GM19023 (cell line): Measurements from ENCODE around the gene RAPGEF1.
"Not testable (repeated sequence)": the region's sequence is repeated elsewhere in the genome, so short reads cannot be mapped to it uniquely, and the experiment has no call there.

Experiments used
- ATAC-seq: cut with Tn5 transposase; IDR thresholded peaks from one replicate; pipeline ENCODE4 v1.9.1; 2021; ENCODE audit warnings: mild to moderate bottlenecking, moderate library complexity; ENCODE audit not compliant: unreplicated experiment

Gene RAPGEF1

DNA sequence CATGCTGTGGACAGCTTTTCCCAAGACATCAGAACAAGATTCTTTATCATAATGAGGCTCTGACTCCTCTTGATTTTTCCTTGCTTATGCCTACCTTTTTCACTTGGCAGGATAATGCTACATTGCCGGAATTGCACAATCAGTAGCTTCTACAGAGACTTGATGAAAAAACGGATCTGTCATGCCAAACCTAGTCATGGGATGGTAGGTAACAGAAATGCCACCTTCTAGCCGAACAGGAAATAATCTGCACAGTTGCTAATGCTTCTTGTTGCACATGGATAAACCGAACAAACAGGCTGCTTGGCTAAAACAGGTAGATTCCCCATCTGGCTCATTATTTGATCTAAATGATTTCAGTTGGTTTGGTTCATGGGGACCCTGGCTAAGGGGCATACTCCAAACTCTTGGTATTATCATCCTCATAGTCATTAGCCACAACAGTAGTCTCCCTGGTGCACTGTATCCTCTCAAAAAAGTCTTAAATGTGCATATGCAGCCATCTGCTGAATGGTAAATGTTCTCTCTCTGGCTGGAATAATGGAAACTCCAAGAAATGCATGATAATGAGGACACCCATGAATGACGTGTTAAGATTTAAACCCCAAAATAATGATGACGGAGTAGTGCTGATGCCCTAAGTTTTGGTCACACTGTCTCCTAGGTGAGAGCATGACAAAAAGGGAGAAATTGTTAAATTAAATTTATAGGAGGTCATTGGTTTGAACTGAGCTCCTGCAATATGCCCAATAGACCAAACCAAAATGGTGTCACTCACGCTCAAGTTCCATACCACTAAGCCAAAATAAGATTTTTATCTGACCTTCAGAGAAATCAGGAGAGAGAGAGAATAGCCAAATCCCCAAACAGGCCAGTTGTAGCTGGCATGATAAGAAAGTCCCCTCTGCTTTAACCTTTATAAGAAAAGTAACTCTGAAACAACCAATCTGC is 47.0 kb downstream of the RAPGEF1 start:
- no peak for ATAC-seq

DNA sequence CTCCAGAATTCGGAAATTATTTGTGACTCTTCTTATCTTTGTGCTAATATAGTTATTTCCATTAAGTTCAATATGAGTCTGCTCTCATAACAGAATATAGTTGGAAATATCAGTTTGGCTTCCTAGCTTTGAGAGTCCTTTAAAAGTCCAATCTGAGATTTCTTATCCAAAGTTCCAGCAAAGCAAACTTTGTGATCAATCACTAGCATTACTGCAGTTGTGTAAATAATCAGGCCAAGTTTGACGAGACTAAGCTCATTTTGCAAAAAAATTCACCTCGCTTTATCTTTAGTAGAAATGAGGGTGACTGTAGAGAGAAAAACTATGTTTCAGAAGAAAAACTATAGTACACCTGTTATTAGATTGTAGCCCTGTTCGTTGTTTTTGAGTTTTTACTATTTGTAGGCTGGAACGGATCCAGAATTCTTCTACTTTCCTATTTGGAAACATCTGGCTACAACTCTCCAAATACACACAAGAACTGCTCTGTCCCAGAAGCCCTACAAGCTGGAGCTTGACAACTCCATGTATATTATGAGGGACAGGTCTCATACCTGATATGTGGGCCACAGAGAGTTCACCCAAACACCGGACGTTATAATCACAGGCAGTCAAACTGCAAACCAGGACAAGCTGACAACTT is 47.8 kb downstream of the RAPGEF1 start:
- ATAC-seq: no peak

DNA sequence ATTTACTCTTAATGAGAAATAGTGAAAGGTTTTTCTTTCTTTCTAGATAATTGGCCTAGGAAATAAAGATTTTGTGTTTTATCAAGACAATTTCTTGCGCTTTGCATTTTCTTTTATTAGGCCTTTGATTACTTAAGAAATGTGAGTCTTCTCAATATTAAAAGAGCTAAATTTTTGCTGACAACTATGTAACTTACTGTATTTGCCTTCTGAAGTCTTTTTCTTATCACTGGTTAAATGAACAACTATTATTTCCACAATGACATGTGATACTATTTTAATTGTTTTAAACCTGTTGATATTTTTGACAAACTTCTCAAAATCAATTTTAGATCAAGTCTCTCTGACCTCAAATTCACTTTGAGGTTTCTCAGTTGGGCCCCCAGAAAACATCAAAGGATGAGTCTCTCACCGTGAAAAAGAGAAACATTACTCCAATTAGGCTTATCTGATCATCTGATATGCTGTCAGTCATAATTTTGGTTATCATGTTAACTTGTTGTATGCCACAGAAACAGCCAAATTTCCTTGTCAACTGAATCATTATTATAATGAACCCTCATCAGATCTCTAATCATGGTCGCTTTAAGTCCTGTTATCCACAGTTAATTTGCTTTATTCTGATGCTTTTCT is 48.8 kb downstream of the RAPGEF1 start:
- ATAC-seq: no peak

DNA sequence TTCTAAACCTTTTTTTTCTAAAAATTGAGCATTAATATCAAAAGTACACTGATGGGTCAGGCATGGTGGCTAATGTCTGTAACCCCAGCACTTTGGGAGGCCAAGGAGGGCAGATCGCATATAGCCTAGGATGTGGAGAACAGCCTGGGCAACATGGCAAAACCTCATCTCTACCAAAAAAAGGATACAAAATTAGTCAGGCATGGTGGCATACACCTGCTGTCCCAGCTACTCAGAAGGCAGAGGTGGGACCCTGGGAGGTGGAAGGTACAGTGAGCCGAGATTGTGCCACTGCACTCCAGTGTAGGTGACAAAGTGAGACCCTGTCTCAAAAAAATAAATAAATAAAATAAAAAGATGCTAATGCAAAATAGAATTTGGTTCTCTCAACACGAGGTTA is 49.4 kb downstream of the RAPGEF1 start:
- ATAC-seq: no peak

DNA sequence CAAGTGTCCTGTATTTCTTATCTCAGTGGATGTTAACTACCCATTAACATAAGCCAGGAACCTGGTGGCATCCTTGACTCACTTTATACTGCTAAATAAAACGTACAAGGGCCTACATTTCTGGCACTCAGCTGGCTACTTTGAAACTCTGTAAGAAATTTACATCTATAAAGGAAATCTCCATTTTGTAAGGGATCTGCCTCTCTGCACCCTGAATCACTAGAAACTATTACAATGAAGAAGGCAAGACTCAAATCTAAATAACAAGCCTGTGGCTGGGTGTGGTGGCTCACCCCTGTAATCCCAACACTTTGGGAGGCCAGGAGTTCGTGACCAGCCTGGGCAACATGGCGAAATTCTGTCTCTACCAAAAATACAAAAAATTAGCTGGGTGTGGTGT is 51.5 kb downstream of the RAPGEF1 start:
- ATAC-seq: no peak

DNA sequence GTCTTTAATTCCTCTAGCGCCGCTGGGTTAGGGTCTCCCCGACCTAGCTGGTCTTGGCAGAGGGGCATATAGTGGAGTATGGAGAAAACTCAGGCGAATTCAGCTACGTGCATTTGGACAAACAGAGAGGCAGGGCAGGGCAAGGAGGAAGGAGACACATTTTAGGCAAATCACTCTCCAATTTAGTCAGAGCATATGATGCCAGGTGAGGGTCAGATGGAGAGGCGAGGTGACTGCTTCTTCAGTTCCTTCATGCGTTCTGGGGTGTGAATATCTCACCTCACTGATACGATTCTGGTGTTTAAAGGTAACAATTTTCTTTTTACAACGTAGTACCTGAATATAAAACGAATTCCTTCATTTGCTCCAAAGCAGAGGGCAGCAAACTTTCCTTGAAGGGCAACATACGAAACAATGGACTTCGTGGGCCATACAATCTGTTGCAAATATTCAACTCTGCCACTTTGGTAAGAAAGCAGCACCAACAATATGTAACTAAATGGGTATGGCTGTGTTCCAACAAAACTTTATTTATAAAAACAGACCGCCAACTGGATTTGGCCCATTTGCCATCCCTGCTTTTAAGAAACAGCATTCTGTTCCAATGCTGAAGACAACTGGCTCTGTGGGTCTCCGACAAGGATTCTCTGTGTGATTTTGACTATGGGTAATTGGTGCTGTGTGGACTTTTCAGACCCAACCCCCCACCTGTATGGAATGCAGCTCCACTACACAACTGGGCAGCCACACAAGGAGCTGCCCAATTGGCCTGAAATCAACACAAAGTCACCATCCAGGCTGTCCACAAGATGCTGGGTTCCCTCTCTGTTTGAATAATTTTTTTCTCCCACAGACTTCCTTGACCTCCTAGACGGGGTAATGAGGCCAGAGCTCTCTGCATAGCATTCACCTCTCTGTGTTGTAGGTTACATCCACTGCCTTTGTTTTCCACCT is 53.8 kb downstream of the RAPGEF1 start:
- no peak for ATAC-seq

DNA sequence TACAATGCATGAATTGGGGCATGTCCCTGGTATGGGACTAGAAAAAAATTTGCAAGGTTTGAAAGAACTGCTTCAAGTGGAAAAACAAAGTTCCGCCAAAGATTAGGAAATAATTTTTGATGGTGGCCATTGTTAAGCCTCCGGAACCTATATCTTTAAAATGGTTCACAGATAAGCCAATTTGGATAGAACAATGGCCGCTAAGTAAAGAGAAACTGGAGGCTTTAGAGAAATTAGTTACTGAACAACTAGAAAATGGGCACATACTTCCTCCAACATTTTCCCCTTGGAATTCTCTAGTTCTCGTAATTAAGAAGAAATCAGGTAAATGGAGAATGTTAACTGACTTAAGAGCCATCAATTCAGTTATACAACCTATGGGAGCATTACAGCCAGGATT is 56.8 kb downstream of the RAPGEF1 start:
- ATAC-seq: not testable (repeated sequence)

DNA sequence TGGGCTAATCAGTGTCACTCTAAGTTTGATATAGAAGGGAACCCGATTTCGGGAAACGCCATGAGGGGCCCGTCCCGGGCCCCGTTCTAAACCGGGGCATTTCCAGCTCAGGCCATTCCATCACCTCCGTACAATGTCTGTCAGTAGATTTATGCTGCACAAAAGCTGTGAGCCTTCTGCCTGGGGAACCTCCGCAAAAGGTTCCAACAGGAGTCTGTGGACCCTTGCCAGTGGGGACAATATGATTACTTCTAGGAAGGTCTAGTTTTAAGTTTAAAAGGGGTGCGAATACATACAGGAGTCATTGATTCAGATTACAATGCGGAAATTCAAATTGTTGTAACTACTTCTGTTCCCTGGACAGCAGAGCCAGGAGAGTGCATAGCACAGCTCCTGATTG is 57.6 kb downstream of the RAPGEF1 start:
- ATAC-seq: no peak

DNA sequence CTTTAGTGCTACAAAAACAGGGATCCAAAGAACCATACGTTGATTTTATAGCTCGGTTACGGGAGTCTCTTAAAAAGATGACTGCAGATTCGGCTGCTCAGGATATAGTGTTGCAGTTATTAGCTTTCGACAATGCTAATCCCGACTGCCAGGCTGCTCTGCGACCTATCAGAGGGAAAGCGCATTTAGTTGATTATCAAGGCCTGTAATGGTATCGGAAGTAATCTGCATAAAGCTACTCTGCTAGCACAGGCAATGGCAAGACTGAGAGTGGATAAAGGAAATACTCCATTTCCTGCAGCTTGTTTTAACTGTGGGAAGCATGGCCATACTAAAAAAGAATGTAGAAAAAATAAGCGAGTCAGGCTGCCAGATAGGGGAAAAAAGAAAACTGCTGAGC is 58.0 kb downstream of the RAPGEF1 start:
- ATAC-seq: not testable (repeated sequence)

DNA sequence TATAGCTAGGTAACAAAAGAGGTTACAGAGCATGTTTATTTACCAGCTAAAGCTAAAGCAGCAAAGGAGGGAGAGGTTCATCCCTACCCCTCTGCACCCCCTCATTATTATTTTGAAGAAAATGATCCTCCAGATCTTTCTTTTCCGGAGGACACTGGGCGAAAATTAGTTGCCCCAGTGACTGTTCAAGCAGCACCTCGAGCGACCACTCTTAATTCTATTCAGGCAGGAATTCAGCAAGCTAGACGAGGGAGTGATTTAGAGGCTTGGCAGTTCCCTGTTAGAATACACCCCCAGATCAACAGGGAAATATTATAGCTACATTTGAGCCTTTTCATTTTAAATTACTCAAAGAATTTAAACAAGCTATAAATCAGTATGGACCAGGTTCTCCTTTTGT is 58.8 kb downstream of the RAPGEF1 start:
- ATAC-seq: not testable (repeated sequence)

DNA sequence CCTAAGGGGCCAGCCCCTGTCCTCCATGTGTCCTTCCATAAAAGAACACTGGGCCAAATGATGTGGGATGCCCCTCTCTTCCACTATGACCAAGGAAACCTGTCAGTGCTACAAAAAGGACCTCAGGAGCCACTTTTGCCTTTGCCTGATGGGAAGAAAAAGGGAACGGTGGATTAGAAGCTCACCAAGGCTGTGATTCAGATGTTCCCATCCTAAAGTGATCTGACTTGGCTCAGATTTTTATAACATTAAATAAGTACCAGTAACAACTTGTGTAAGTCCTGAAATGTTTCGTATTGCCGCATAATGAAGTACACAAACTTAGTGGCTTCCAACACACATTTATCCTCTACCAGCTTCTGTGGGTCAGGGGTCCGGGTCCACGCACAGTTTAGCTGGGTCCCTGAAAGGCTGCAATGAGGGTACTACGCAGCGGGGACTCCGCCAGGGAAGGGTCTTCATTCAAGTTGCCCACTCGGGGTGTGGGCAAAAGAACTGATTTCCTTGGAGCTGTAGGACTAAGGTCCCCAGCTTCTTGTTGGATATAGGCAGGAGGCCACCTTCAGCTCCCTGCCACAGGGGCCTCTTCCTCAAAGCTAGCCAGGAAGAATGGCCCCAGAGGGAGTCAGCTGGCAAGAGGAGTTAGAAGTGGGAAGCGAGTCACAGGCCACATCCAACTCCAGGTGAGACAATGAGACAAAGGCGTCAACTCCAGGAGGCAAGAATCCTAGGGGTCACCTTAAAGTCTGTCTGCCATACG is 60.4 kb downstream of the RAPGEF1 start:
- no peak for ATAC-seq

DNA sequence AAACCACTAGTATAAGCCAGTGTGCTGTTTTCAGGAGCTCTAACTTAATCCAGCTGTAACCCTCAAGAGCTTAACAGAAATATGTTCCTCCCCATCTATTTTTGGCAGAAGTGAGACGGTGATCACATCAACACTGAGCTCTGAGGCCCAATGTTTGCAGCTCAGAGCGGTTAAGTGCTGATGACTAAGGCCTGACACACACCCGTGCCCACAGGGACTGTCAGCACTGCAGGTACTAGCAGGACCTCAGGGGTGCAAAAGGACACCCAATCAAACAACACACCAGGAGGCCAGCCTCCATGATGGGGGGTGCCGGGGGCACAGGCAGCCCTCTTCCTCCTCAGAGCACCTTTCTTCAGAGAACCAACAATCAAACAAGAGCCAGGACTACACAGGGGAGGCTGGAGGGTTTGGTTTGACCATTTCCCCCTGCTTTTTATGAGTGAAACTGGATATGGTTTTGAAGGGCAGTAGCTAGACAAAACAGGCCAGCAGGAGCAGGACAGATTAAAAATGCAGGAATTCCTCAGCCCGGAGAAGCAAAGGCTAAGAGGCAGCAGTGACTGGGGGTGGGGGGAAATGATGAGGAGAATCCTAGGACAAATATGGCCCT is 61.3 kb downstream of the RAPGEF1 start:
- ATAC-seq: peak; percentile 67

DNA sequence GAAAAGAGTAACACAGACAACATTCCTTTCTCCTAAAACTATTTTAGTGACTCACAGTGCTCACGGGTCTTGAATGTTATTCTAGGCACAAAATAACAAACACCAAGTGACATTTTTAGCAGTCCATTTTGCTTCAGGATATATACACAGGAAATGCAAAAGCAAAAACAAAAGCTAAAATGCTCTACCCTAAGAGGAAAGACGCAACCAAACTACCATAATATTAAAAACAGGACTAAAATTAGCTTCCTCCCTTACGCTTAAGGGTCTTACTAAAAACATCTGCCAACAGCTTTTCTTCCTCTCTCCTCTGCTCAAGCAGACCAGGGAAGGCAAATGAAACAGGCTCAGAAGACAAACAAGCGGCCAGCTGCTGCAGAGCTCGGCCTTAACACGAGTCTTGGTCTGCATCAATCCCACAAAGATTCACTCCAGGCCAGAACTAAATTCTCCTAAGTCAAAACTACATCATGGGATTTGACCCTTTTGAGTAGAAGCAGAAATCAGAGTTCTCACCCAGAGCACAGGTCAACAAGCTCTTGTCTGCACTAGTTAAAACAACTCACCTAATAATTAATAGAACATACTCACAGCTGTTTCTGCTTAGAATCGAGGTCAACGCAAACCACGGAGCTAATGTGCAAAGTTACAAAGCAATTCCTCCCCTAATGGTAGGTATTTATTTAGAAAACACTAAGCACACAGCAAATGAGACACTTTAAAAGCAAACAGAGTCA is 62.3 kb downstream of the RAPGEF1 start:
- ATAC-seq: no peak

DNA sequence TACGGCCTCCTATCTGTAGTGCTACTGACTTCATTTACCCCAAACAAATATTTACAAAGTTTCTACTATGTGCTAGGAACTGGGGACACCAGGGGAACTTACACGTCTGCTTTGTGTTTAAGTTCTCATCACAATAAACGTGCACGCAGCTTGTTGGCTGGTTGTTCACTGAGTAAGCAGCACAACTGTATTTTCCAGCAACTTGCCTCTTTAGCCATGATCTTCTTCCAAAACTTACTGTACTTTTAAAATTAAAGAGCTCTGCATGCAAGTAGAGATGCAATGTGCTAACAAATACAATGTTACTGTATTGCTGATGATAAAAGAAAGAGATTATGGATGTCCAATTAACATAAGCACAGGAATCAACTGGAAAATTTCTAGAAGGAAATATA is 62.8 kb downstream of the RAPGEF1 start:
- ATAC-seq: no peak

DNA sequence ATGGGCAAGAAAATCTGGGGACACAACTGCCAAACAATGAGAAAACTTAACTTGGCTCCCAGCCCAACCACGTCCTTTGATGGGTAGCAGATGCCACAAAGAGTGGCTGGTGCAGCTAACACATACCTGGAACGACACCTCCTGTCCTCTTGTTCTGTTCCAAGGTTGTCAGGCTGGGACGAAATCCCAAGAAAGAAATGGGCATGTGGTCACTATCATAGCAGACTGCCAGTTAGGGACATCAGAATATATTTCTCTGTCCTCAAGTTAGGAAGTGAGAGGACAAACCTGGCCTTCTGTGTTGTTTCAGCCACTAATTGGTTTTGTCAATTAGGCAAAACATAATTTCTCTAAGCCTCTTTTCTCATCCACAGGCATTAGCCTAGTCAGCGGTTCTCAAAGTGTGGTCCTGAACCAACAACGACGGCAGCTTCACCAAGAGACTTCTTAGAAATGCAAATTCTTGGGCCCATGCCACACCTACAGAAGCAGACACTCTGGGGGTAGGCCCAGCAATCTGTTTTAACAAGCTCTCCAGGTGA is 63.4 kb downstream of the RAPGEF1 start:
- no peak for ATAC-seq

DNA sequence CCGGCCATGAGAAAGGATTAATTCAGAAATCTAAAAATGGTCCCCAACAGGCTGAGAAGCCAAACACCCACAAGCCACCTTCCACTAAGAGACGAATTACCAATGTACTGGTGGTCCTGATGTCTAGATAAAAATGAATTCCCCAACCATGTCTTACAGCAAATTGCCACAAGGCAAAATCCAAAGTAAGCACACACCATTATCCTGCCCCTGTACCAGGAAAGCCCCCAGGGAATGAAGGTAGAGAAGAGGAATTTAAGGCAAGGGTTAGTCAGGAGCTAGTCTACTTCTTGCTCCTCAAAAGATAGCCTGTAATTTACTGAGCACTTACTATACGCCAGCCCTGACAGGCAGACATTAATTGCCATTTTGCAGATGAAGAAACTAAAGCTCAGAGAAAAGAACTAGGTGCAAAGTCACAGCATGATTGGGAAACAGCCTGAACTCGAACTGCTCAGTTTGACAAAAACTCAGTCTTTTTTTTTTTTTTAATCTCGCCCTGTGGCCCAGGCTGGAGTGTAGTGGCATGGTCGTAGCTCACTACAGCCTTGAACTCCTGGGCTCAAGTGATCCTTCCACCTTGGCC is 64.3 kb downstream of the RAPGEF1 start:
- ATAC-seq: no peak

DNA sequence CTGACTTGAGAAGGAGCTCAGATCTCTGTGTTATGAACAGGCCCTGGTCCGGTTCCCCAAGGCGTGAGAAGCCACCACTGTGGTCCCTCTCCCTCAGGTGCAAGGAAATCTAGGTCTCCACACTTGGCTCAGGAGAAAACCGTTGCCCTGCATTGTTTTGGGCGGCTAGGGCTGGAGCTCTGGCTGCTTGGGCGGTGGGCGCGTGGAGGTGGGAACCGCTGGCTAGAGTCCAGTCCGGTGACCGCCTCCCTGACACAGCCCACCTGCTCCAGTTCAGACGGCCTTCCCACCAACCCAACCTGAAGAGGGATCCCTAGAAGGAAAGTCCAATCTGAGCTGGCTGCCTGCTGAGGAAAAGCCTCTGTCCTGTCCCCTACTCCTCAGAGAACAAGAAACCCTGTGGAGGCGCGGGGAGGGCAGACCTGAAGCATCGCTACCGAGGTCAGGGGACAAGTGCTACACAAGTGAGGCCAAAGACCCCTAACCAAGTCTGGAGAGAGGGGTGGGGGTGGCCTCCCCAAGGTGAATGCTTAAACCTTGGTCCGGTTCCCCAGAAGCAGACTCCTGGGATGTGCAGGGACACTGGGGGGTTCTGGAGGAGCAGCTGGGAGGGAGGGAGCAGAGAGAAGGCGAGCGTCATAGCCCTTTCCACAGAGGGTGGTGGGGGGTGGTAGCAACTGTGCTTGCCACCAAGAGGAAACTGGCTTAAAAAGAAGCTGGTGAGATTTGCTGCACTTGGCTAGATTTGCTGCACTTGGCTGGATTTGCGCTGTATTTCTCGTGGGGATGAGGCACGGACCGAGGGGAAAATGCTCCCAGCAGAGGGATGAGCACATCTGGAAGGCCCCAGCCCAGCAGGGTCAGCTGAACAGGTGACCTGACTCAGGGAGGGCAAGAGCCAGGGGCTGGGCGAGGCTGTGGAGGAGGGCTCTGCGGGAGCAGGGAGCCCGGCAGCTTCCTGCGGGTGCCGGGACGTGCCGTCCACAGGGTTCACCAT is 65.2 kb downstream of the RAPGEF1 start:
- ATAC-seq: no peak
